GM10847 (cell line): ENCODE measurements around the gene PHEX.

ENCODE experiments used
- POLR2A ChIP-seq: IDR thresholded peaks from 2 replicates; pipeline ENCODE4 v1.6.1; 2011; ENCODE audit not compliant: insufficient read length; ENCODE audit errors: extremely low read depth

PHEX gene

GRCh38 chrX:22032506-22032905 lies 381 bp downstream of the PHEX start:
- no peak for TF ChIP-seq POLR2A

GRCh38 chrX:22033818-22034217 lies 1.7 kb downstream of the PHEX start:
- no peak for TF ChIP-seq POLR2A

GRCh38 chrX:22035236-22035635 lies 3.1 kb downstream of the PHEX start:
- TF ChIP-seq POLR2A: no peak

- no peak for TF ChIP-seq POLR2A
These were observed 5.1 kb downstream of the PHEX start for GRCh38 chrX:22037225-22037624.

GRCh38 chrX:22037911-22038537 lies 5.9 kb downstream of the PHEX start:
- no peak for TF ChIP-seq POLR2A

- TF ChIP-seq POLR2A: no peak
These were observed 7.4 kb downstream of the PHEX start for GRCh38 chrX:22039541-22039940.

GRCh38 chrX:22040184-22040583 lies 8.1 kb downstream of the PHEX start:
- no peak for TF ChIP-seq POLR2A

- TF ChIP-seq POLR2A: no peak
These were observed 9.9 kb downstream of the PHEX start for GRCh38 chrX:22041907-22042530.

GRCh38 chrX:22043872-22044271 lies 11.7 kb downstream of the PHEX start:
- TF ChIP-seq POLR2A: no peak

- no peak for TF ChIP-seq POLR2A
These were observed 15.3 kb downstream of the PHEX start for GRCh38 chrX:22047468-22047867.

- TF ChIP-seq POLR2A: no peak
These were observed 21.4 kb downstream of the PHEX start for GRCh38 chrX:22053481-22053880.

- no peak for TF ChIP-seq POLR2A
These were observed 24.1 kb downstream of the PHEX start for GRCh38 chrX:22056235-22056634.

- no peak for TF ChIP-seq POLR2A
These were observed 25.5 kb downstream of the PHEX start for GRCh38 chrX:22057667-22058066.

GRCh38 chrX:22059775-22060174 lies 27.6 kb downstream of the PHEX start:
- no peak for TF ChIP-seq POLR2A

GRCh38 chrX:22060415-22061280 lies 28.5 kb downstream of the PHEX start:
- no peak for TF ChIP-seq POLR2A

GRCh38 chrX:22063284-22063683 lies 31.2 kb downstream of the PHEX start:
- TF ChIP-seq POLR2A: no peak
